Osteocyte (in vitro differentiated cells): Measurements from ENCODE around the gene GSDME. TPM values are rescaled to one million over a fixed set of nuclear protein-coding genes. Genes with fewer than 3 reads are reported as not detected.

ENCODE experiments used
- DNase-seq: peaks from one replicate; pipeline ENCODE4 v3.0.0; 2021; ENCODE audit warnings: mixed read lengths; ENCODE audit not compliant: unreplicated experiment; ENCODE audit errors: extremely low spot score
- H3K27ac Mint-ChIP-seq: one replicate; pipeline ENCODE4 v1.8.0; 2021; ENCODE audit warnings: mild to moderate bottlenecking, mixed read lengths; ENCODE audit not compliant: unreplicated experiment
- H3K27me3 Mint-ChIP-seq: one replicate; pipeline ENCODE4 v1.8.0; 2021; ENCODE audit warnings: mixed read lengths; ENCODE audit not compliant: unreplicated experiment
- H3K36me3 Mint-ChIP-seq: one replicate; pipeline ENCODE4 v1.8.0; 2021; ENCODE audit warnings: mixed read lengths; ENCODE audit not compliant: unreplicated experiment
- H3K4me1 Mint-ChIP-seq: one replicate; pipeline ENCODE4 v1.8.0; 2021; ENCODE audit warnings: mixed read lengths; ENCODE audit not compliant: unreplicated experiment
- H3K4me3 Mint-ChIP-seq: one replicate; pipeline ENCODE4 v1.8.0; 2021; ENCODE audit warnings: mild to moderate bottlenecking, moderate library complexity, mixed read lengths; ENCODE audit not compliant: unreplicated experiment
- H3K9me3 Mint-ChIP-seq: one replicate; pipeline ENCODE4 v1.8.0; 2021; ENCODE audit warnings: mixed read lengths; ENCODE audit not compliant: unreplicated experiment
- total RNA-seq: library from RNA; stranded (reverse); gene quantifications from 2 replicates; pipeline ENCODE4 v1.2.1, GENCODE V29; 2021
- TF ChIP-seq, protein P1 (sequence below): fragments of 200-600 bp; sonication (generic); IDR thresholded peaks from 2 replicates; pipeline ENCODE4 v1.5.0; 2021; ENCODE audit warnings: antibody characterized with exemption, mild to moderate bottlenecking, moderate library complexity

Gene GSDME
- total RNA-seq, 1 donor from 2014 or later: 10.2 TPM

DNA sequence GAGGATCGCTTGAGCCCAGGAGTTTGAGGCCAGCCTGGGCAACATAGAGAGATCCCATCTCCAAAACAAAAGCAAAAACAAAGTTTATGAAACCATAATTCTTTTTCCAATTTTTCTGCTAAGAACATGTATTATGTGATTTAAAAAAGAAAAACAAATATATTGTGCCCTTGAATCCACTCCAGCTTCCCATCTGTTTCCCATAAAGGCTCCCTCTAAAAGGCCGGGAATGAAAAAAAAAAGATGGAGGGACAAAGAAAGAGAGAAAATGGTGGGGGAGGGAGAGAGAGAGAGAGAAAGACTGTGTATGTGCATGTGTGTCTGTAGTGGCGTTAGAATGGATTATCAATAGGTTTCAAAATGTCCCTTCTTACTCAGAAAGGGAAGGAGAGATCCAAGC, 20.5 kb upstream of the GSDME start:
- TF ChIP-seq, protein P1, sequence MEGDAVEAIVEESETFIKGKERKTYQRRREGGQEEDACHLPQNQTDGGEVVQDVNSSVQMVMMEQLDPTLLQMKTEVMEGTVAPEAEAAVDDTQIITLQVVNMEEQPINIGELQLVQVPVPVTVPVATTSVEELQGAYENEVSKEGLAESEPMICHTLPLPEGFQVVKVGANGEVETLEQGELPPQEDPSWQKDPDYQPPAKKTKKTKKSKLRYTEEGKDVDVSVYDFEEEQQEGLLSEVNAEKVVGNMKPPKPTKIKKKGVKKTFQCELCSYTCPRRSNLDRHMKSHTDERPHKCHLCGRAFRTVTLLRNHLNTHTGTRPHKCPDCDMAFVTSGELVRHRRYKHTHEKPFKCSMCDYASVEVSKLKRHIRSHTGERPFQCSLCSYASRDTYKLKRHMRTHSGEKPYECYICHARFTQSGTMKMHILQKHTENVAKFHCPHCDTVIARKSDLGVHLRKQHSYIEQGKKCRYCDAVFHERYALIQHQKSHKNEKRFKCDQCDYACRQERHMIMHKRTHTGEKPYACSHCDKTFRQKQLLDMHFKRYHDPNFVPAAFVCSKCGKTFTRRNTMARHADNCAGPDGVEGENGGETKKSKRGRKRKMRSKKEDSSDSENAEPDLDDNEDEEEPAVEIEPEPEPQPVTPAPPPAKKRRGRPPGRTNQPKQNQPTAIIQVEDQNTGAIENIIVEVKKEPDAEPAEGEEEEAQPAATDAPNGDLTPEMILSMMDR: no peak
- Mint-ChIP-seq H3K4me3 (no peak overlapping the region), H3K27ac (no peak overlapping the region), H3K36me3 (no peaks in the 10 kb centered on the region), H3K9me3 (no peaks in the 10 kb centered on the region), H3K4me1 (peaks cover 6% of the 10 kb centered on the region), H3K27me3 (peaks cover 4% of the 10 kb centered on the region)
- no peak for DNase-seq

DNA sequence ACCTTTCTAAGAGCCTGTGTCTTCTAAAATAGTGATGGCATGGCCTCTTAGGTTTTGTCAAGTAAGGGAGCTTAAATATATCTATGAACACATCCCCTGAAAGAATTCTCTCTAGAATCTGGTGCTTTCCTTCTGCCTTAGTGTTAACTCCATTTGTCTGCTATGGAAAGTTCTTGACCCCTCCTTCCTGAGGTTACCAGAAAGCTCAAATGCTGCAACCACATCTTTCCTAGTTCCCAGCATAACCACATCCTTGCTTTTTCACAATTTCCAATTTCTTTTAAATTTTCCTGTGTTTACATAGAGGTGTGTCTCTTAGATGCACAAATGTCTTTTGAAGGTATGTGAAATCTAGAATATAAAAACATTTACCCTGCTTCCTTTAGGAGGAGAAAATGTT, 16.4 kb upstream of the GSDME start:
- Mint-ChIP-seq H3K36me3 (no peaks in the 10 kb centered on the region), H3K27ac (no peak overlapping the region), H3K27me3 (peaks cover 15% of the 10 kb centered on the region), H3K9me3 (peaks cover 9% of the 10 kb centered on the region), H3K4me3 (no peak overlapping the region), H3K4me1 (peaks cover 6% of the 10 kb centered on the region)
- TF ChIP-seq, protein P1: no peak
- DNase-seq: no peak

DNA sequence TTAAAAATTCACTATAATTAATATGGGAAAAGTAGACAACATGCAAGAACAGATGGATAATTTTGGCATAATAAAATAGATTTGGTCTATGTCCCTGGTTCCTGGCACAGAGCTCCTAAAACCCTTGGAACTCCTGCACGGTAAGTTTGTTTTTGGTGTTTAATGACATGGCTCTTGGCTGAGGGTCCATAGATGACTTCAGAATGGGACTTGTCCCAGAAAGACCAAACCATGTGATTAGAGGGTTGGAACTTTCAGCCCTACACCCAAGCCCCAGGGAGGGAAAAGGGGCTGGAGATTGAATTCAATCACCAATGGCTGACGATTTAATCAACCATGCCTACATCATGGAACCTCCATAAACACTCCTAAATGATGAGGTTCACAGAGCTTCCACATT, 12.6 kb upstream of the GSDME start:
- H3K27me3 Mint-ChIP-seq: peaks cover 26% of the 10 kb centered on the region
- H3K4me1 Mint-ChIP-seq: peaks cover 3% of the 10 kb centered on the region
- peaks cover 9% of the 10 kb centered on the region for H3K9me3 Mint-ChIP-seq
- H3K4me3 Mint-ChIP-seq: no peak overlapping the region
- no peaks in the 10 kb centered on the region for H3K36me3 Mint-ChIP-seq
- no peak overlapping the region for H3K27ac Mint-ChIP-seq
- TF ChIP-seq, protein P1: no peak
- DNase-seq: no peak

DNA sequence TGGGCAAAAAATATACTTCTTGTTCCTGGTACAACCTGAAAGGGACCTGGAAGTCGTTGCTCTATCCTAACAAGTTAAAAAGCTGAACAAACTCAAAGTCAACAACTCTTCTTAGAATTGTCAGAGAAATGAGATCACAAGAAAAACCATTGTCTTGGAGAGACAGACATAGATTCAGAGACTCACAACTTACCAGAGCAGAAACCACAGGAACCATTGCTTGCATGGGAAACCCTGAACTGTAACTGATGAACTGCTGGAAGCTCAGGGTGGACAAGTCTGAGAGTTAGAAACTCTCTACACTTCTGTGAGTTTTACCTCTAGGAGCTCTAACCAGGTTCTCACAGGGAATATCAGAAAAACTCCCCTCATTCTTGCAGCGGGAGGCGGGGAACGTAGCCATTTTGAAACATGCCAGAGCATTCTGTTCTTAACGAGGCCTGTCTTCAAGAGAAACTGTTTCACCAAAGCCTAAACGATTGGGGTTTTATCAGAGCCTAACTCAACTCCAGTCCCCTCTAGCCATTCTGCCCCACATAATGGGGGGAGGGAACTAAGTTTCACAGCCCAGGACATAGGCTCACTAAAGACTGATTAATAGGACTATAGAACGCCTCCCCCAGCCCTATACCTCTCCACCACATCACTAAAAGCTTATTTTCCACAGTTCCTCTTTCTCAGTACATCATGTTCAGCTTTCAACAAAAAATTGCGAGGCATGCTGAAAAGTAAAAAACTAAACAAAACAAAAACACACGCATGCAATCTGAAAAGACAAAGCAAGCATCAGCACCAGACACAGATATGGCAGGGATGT, 12.0 kb upstream of the GSDME start:
- H3K36me3 Mint-ChIP-seq: no peaks in the 10 kb centered on the region
- peaks cover 9% of the 10 kb centered on the region for H3K9me3 Mint-ChIP-seq
- H3K4me3 Mint-ChIP-seq: no peak overlapping the region
- peaks cover 32% of the 10 kb centered on the region for H3K27me3 Mint-ChIP-seq
- no peaks in the 10 kb centered on the region for H3K4me1 Mint-ChIP-seq
- H3K27ac Mint-ChIP-seq: no peak overlapping the region
- TF ChIP-seq, protein P1: no peak
- no peak for DNase-seq

DNA sequence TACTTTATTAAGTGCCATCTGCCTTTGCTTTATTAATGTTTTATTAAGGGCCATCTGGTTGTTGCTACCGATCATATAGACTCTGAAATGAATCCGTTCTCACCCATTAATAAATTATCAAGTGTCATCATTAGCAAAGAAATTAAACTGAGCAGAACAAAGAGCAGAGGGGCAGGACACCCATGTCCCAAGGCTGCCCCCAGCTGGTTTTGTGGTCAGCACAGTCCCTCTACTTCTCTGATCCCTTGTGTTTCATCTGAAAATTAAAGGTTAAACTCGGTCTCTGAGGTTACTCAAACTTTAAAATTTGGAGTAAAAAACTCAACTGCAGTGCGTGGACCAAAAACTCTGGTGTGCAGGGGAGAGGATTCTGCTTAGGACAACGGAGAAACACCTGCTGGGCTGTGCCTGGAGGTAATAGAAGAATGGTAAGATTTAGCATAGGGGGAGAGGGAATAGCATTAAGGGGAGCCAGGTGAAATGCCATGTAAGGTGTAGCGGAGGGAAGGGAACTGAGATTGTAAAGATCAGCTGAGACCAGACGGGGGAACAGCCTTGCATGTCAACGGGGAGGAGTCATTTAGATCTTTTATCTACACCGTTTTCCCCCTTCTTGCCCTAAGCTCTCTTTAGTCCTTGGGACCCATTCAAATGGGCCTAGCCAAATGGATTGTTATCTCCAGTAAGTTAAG, 10.8 kb upstream of the GSDME start:
- Mint-ChIP-seq H3K27me3 (peaks cover 44% of the 10 kb centered on the region), H3K36me3 (no peaks in the 10 kb centered on the region), H3K4me1 (peaks cover 1% of the 10 kb centered on the region), H3K9me3 (peaks cover 9% of the 10 kb centered on the region), H3K27ac (no peak overlapping the region), H3K4me3 (no peak overlapping the region)
- DNase-seq: no peak
- TF ChIP-seq, protein P1: peak; percentile 14
